Endothelial cell of hepatic sinusoid (primary cell): Measurements from ENCODE around the gene SF3B6.
"Not testable (repeated sequence)": the region's sequence is repeated elsewhere in the genome, so short reads cannot be mapped to it uniquely, and the experiment has no call there.

Experiments
- in situ Hi-C: cut with HindIII; loops from 2 replicates; pipeline ENCODE4 v1.10.0; 2017; ENCODE audit warnings: low sequenced_read_pairs

SF3B6 gene

GRCh38 chr2:24054366-24055010 is 21.6 kb downstream of the SF3B6 start:
- in situ Hi-C loops, result no loop called here

- in situ Hi-C loops, result no loop called here
Measured at GRCh38 chr2:24052951-24053350, 23.2 kb downstream of the SF3B6 start.

- in situ Hi-C loops, result no loop called here
Measured at GRCh38 chr2:24051833-24052232, 24.3 kb downstream of the SF3B6 start.

GRCh38 chr2:24050041-24050979 is 25.8 kb downstream of the SF3B6 start:
- in situ Hi-C loops, result no loop called here

GRCh38 chr2:24049485-24050021 is 26.6 kb downstream of the SF3B6 start, which contains the start of gene FKBP1B:
FKBP1B (plus strand) TSS chr2:24049741; CDS start chr2:24049850, 109 bp downstream.
- in situ Hi-C loops, result no loop called here

GRCh38 chr2:24048769-24049484 is 27.2 kb downstream of the SF3B6 start:
- in situ Hi-C loops, result no loop called here

- in situ Hi-C loops, result no loop called here
Measured at GRCh38 chr2:24047703-24048033, 28.5 kb downstream of the SF3B6 start.

- in situ Hi-C loops, result no loop called here
Measured at GRCh38 chr2:24046930-24047702, 29.0 kb downstream of the SF3B6 start, which contains the start of gene WDCP. WDCP (minus strand) TSS chr2:24047391; CDS start chr2:24039494, 7,897 bp downstream.

GRCh38 chr2:24046599-24046929 is 29.6 kb downstream of the SF3B6 start:
- in situ Hi-C loops, result no loop called here

GRCh38 chr2:24045511-24046508 is 30.3 kb downstream of the SF3B6 start:
- in situ Hi-C loops, result no loop called here

- in situ Hi-C loops, result not testable (repeated sequence)
Measured at GRCh38 chr2:24043133-24043532, 33.0 kb downstream of the SF3B6 start.

- in situ Hi-C loops, result no loop called here
Measured at GRCh38 chr2:24040511-24040910, 35.6 kb downstream of the SF3B6 start.

- in situ Hi-C loops, result no loop called here
Measured at GRCh38 chr2:24038786-24039499, 37.2 kb downstream of the SF3B6 start.

- in situ Hi-C loops, result no loop called here
Measured at GRCh38 chr2:24026233-24026632, 49.9 kb downstream of the SF3B6 start.

- in situ Hi-C loops, result no loop called here
Measured at GRCh38 chr2:24024996-24025663, 51.0 kb downstream of the SF3B6 start.

GRCh38 chr2:24024018-24024417 is 52.1 kb downstream of the SF3B6 start:
- in situ Hi-C loops, result no loop called here

GRCh38 chr2:24022975-24023575 is 53.1 kb downstream of the SF3B6 start:
- in situ Hi-C loops, result no loop called here
